Thyroid gland (tissue), 4 donors: ENCODE measurements around the gene SPRY4.

ENCODE experiments used
- CTCF ChIP-seq, 6 experiments: fragments of 200-600 bp in 3 of 6; fragments of 450-650 bp in 3 of 6; sonication (generic) in 3 of 6; IDR thresholded peaks; one replicate each; pipeline ENCODE4 v1.5.1; 2016 to 2019; ENCODE audit warnings: antibody characterized with exemption in 6 of 6, mild to moderate bottlenecking in 2 of 6, inconsistent platforms in 1 of 6, moderate library complexity in 1 of 6
- POLR2A ChIP-seq, 2 donors: fragments of 450-650 bp; IDR thresholded peaks; one replicate each; pipeline ENCODE4 v1.6.1; 2017; ENCODE audit warnings: antibody characterized with exemption in 2 of 2, mild to moderate bottlenecking in 2 of 2, moderate library complexity in 1 of 2

- no peak for TF ChIP-seq CTCF (IDR thresholded peaks at IDR 0.05)
- TF ChIP-seq POLR2A (IDR thresholded peaks at IDR 0.05): no peak
These were observed 24.1 kb downstream of the SPRY4 start for GRCh38 chr5:142300677-142301076.
